Stimulated activated CD4-positive, alpha-beta T cell treated with anti-CD3 and anti-CD28 coated beads, Interleukin-2, amount 100 ng/mL, for 24 hours (primary cell): ENCODE results near the gene RPL18.

Source experiments
- DNase-seq, 2 donors: peaks; one replicate each; pipeline ENCODE4 v3.0.0-alpha.2; 2020

Gene RPL18

GRCh38 chr19:48629599-48630295 lies 10.8 kb upstream of the RPL18 start:
- DNase-seq = peak in 1 of 2 donors; percentile 51

GRCh38 chr19:48629297-48629598 lies 10.3 kb upstream of the RPL18 start:
- no peak for DNase-seq

GRCh38 chr19:48628486-48629296 lies 9.7 kb upstream of the RPL18 start:
- no peak for DNase-seq

DNA sequence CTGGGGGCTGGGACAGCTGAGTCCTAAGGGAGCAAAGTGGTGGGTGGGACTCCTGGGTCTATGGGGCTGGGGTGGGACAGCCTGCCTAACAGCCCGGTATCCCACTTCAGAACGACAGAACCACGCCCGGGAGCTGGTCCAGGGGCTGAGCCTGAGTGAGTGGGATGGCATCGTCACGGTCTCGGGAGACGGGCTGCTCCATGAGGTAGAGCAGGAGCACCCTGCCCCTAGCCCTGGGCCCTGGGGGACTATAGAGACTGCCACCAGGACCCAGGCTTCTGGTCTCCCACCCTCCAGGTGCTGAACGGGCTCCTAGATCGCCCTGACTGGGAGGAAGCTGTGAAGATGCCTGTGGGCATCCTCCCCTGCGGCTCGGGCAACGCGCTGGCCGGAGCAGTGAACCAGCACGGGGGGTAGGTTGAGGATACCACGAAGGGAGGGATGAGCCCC lies 8.9 kb upstream of the RPL18 start:
- DNase-seq = no peak

DNA sequence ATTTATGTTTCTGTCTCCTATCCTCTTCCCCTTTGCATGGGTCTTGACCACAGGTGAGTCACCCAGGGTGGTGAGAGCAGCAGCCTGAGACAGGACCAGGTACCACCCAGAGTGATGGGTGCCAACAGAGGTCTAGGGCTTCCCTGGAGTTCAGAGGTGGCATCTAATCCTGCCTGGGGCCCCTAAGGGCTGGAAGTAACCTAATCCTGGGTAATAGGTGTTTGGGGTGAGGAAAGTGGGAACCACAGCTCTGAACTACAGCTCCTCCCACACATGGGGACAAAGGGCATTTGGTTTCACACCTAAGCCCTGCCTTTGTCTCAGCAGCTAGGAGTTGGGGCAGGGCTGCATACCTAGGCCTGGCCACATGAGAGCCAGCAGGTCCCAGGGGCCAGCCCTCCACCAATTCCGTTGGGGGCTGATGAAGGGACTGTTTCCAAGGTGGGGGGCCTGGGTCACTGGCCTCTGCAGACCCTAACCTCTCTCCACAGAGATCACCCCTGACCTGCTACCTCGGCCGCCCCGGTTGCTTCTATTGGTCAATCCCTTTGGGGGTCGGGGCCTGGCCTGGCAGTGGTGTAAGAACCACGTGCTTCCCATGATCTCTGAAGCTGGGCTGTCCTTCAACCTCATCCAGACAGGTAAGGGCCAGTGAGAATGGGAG lies 8.4 kb upstream of the RPL18 start:
- no peak for DNase-seq

DNA sequence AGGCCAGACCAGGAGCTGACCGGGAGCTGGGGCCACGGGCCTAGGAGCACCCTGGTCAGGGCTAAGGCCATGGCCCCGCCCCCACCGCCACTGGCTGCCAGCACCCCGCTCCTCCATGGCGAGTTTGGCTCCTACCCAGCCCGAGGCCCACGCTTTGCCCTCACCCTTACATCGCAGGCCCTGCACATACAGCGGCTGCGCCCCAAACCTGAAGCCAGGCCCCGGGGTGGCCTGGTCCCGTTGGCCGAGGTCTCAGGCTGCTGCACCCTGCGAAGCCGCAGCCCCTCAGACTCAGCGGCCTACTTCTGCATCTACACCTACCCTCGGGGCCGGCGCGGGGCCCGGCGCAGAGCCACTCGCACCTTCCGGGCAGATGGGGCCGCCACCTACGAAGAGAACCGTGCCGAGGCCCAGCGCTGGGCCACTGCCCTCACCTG lies 6.9 kb upstream of the RPL18 start:
- DNase-seq = no peak

DNA sequence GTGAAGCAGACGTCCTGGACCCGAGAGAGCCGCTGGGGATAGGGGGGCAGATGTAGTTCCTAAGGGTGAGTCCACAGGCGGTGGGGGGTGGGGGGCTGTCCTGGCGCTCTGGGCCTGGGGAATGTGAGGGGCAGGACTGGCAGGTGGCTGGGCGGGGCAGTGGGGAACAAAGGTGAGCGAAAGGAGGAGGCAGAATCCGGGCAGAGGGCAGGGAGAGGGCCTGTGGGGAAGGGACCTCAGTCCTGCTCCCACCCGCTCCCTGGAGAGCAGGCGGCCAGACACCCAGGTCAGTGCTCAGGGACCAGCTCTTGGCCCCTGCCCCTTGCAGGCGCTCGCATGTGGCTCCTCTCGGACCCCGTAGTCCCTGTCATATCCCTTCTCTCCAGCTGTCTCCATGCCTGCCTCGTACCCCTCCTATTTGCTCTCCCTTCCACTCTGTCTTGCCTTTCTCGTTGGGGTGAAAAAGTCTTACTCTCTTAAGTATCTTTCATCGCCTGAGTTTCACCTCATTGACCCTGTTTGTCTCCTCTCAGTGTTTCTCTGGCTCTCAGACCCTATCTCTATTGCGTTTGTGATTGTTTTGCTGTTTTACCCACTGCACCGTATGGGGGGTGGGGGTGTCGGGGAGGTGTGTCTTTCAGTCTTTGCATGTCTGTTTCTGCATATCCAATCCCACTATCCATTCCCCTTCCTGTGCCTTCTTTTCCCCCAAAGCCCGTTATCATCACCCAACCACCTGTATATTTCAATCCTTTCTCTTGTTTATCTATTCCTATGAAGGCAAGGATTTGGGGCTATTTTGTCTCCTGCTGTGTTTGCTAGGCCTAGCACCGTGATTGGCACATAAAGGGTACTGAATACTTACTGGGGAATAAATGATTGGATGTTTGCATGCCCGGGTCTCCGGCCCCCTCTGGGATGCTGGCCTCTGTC lies 6.1 kb upstream of the RPL18 start:
- no peak for DNase-seq

DNA sequence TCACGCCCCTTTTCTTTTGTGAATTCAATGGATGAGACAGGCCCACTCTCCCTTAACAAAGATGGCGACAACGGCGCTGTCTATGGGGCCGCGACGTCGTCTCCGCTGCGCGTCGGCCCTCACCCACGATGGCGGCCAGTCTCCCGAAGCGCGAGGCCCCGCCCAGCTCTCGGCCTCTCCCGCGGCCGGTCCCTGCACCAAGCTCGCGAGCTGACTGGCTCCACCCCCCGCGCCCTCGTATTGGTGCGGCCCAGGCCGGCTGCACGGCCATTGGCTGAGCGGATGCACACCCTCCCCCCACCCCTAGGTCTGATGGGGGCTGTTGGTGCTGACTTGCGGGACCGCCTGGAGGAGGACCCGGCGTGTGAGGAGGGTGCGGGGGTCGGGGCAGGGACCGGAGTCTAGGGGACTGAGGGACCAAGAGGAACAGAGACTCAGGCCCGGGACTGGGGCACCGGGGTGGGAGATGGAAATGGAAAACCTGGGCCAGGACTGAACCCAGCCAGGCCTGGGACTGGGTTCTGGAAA lies 5.2 kb upstream of the RPL18 start:
- peak; percentile 98 to 99 for DNase-seq

DNA sequence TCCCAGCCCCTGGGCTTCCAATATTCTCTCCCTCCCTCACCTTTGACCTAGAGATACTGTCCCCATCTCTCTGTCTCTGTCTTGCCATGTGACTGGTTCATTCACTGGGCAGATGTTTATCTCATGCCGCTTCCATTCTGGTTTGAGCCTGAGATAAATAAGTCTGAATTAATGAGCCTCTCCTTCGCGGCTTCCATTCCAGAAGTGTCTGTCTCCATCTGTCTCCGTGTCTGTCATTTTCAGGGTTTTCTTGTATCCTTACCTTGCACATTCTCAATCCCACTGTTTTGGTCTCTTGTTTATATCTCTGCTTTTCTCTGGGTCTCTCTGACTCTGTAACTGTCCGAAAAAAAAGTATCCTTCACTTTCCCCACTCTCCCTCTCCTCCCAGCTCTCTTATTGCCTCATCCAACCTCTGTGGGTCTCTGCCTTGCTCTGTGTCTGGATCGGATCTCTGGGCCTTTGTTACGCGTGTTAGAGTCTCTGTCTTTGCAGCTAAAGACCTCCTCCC lies 4.6 kb upstream of the RPL18 start:
- DNase-seq = no peak

GRCh38 chr19:48619692-48620585 lies 961 bp upstream of the RPL18 start:
- DNase-seq = no peak

GRCh38 chr19:48618278-48618915 lies 581 bp downstream of the RPL18 start:
- DNase-seq = no peak

GRCh38 chr19:48617146-48617937 lies 1.6 kb downstream of the RPL18 start:
- no peak for DNase-seq

GRCh38 chr19:48616491-48617056 lies 2.4 kb downstream of the RPL18 start:
- no peak for DNase-seq

DNA sequence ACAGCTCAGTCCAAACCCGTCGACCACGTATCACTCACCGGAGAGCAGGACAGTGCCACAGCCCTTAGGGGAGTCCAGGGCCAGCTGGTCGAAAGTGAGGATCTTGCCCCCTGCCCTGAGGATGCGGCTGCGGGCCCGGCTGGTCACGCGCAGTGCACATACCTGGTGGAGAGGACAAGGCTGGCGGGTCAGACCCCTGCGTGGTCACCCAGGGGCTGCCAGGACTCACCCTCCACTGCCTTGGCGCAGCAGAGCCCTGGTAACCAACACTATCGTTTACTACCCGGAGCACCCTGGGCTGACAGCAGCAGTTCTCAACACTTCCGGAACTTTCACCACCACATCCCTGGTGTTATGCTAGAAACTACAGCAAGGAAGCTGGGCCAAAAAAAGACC lies 2.9 kb downstream of the RPL18 start:
- no peak for DNase-seq

- no peak for DNase-seq
These were observed 3.5 kb downstream of the RPL18 start for GRCh38 chr19:48615231-48616040.

GRCh38 chr19:48614436-48615230 lies 4.3 kb downstream of the RPL18 start, which contains the start of gene FAM83E:
FAM83E (minus strand) TSS chr19:48615076; CDS start chr19:48613372, 1,704 bp downstream.
- DNase-seq = peak in 1 of 2 donors; percentile 54

DNA sequence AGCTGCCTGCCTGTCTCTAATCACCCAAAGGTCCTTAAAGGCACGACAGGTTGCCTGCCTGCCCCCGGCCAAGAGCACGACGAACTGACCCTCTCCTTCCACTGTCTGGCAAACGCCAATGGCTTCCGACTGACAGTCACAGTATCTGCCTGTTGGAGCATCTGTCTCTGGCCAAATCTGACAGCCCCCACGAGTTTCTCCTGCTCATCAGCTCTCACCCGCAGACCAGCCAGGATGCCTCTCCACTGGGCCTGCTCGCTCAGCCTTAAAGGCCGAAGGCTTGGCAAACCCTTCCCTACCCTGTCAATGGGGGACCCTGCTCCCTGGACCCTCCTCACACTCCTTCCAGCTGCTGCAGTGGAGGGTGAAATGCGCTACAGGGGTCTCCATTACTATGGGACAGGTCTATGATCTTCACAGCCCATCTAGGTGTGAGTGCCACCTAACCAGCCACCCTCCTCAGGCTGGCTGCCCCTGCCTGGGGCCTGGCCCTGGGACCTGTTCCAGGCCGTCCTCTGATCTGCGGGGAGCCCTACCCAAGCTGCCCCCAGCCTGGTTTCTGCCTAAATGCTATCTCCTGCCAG lies 5.0 kb downstream of the RPL18 start:
- DNase-seq = no peak
